HG02571 (cell line): ENCODE results near the gene N4BP2L2.

Experiments
- ATAC-seq: cut with Tn5 transposase; IDR thresholded peaks from one replicate; pipeline ENCODE4 v1.9.1; 2021; ENCODE audit warnings: mild to moderate bottlenecking, moderate library complexity; ENCODE audit not compliant: unreplicated experiment

Gene N4BP2L2

GRCh38 chr13:32535115-32535514 is 3.5 kb downstream of the N4BP2L2 start:
- no peak for ATAC-seq

GRCh38 chr13:32530841-32531253 is 7.7 kb downstream of the N4BP2L2 start:
- peak; percentile 66 for ATAC-seq

GRCh38 chr13:32528358-32528757 is 10.2 kb downstream of the N4BP2L2 start:
- no peak for ATAC-seq

- no peak for ATAC-seq
Measured at GRCh38 chr13:32527151-32527550, 11.4 kb downstream of the N4BP2L2 start.

- ATAC-seq, result no peak
Measured at GRCh38 chr13:32525766-32526165, 12.8 kb downstream of the N4BP2L2 start.

GRCh38 chr13:32515246-32515645 is 23.3 kb downstream of the N4BP2L2 start:
- no peak for ATAC-seq

- ATAC-seq, result no peak
Measured at GRCh38 chr13:32511482-32511881, 27.1 kb downstream of the N4BP2L2 start.

- ATAC-seq, result no peak
Measured at GRCh38 chr13:32504876-32505275, 33.7 kb downstream of the N4BP2L2 start.

GRCh38 chr13:32504263-32504662 is 34.3 kb downstream of the N4BP2L2 start:
- no peak for ATAC-seq

- ATAC-seq, result no peak
Measured at GRCh38 chr13:32503727-32504126, 34.9 kb downstream of the N4BP2L2 start.

GRCh38 chr13:32501064-32501463 is 37.5 kb downstream of the N4BP2L2 start:
- no peak for ATAC-seq

GRCh38 chr13:32499538-32500210 is 38.9 kb downstream of the N4BP2L2 start:
- no peak for ATAC-seq

- no peak for ATAC-seq
Measured at GRCh38 chr13:32497589-32497988, 41.0 kb downstream of the N4BP2L2 start.

GRCh38 chr13:32496599-32497160 is 41.9 kb downstream of the N4BP2L2 start:
- ATAC-seq, result no peak

GRCh38 chr13:32495841-32496240 is 42.8 kb downstream of the N4BP2L2 start:
- no peak for ATAC-seq

GRCh38 chr13:32495429-32495828 is 43.2 kb downstream of the N4BP2L2 start:
- ATAC-seq, result no peak

GRCh38 chr13:32491028-32491427 is 47.6 kb downstream of the N4BP2L2 start:
- ATAC-seq, result no peak

- ATAC-seq, result no peak
Measured at GRCh38 chr13:32476892-32477291, 61.7 kb downstream of the N4BP2L2 start.

GRCh38 chr13:32476021-32476731 is 62.4 kb downstream of the N4BP2L2 start:
- ATAC-seq, result no peak

- ATAC-seq, result no peak
Measured at GRCh38 chr13:32474999-32475792, 63.4 kb downstream of the N4BP2L2 start.

GRCh38 chr13:32473650-32474049 is 64.9 kb downstream of the N4BP2L2 start:
- ATAC-seq, result no peak
